GM03348 (cell line): ENCODE measurements around the gene MACROD2.

Experiments
- DNase-seq: peaks from one replicate; pipeline ENCODE4 v3.0.0; 2012; ENCODE audit warnings: low spot score

Gene MACROD2

DNA sequence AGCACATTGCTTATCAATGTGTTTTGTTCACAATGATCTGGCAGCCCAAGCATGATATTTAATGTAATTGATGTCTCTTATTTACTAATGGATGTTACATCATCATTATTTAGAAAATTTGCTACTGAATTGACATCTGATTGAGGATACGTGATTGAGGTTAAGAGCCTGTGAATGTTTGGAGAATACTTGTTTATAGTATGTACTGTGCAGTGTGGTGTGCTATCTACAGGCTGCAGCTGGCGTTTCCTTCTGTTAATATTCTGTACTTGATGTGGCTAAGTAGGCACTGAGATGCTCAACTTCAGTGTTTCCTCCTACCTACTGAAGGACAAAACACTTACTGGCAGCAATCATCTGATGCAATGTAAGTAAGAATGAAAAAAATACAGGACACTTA lies 1051.7 kb downstream of the MACROD2 start:
- no peak for DNase-seq

DNA sequence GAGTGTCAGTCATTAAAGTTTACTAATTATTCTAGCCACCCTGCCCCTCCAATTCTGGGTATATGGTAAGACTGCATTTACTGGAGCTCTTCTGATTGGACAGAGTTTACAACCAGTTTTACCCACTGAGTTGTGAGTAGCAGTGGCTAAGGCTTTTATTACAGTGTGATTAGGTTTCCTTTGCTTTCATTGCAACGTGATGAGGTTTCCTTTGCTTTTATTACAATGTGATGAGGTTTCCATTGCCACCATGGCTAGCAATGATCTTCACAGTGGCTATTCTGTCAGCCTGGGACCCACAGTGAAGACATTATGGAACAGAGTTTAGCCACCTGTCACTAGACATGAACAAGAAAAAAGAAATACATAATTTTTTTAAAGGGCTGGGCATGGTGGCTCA lies 1052.3 kb downstream of the MACROD2 start:
- no peak for DNase-seq

DNA sequence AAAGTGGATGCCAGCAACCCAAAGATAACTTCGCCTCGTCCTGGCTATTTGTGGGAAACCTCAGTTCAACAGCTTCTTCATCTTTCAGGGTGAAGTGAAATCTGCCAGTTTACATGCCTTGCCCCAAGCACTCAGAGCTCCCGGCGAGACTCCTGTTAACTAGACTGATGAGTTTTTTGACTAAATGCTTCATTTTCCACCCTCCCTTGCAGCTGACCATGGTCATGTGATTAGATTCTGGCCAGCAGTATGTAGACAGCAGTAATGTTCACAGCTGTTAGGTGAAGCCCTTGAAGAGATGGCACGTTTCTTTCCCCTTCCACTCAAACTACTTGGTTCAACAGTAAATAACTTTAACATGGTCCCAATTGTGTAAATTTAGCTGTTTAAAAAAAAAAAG lies 1060.9 kb downstream of the MACROD2 start:
- DNase-seq: no peak

DNA sequence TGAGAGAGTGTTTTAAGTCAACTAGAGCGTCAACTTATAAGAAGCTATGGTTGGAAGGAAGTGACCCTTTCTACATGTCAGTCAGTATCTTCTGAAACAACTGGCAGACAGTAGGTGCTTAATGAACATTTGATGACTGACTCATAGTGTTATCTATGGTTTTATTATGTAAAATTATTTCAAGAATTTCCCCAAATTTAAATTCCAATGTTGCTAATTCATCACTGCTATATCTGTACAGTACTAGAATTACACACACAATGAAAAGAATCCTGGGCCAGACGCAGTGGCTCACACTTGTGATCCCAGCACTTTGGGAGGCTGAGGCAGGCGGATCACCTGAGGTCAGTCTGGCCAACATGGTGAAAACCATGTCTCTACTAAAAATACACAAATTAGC lies 1063.5 kb downstream of the MACROD2 start:
- no peak for DNase-seq

DNA sequence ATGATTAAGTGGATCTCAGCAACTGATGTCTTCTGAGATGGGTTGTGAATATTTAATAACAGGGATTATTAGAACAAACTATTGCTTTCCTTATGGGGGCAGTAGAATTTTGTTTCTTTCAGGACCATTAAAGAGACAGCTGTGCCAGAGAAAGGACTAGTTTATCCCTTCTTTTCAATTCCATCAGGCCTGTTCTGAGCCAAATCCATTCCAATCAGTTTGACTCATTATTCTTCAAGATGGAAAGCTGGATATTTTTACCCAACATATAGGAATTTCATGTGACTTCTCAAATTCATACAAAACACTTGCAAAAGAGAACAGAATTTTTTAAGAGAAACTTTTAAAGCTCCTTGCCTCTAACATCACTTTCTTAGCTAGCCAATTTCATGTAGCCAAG lies 1064.1 kb downstream of the MACROD2 start:
- DNase-seq: no peak

DNA sequence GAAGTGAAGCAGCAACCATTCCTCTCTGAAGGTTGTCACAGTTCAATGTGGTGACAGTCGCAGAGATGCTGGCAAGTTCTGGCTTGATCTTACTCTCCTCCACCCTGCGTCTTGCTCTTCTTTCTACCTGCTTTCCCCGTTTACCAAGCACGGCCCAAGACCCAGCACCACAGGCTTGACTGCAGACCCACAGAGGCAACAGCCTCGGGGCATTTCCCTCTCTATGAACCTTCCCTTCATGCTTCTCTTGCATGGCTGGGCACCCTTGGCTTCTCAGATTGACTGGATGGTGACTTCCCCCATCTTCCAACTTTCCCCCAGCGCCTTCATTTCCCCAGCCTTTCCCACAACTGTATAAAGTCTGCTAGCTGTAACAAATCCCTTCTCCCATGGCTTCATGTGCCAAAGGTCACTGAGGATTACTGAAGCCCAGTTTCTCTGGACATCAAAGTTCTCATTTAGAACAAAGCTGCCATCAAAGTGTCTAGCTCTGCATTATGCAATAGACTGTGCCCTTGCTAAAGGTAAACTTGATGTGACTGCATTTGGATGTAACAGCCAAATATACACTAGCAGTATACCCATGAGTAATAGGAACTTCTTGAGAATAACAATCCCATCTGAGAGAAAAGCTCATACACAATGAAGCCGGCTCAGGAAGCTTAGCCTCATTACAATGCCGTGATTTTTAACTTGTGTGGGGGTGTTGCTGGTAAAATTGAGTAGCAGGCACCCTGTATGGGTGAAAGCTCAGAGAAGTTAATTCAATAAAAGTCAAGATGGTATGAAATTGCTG lies 1065.1 kb downstream of the MACROD2 start:
- no peak for DNase-seq

DNA sequence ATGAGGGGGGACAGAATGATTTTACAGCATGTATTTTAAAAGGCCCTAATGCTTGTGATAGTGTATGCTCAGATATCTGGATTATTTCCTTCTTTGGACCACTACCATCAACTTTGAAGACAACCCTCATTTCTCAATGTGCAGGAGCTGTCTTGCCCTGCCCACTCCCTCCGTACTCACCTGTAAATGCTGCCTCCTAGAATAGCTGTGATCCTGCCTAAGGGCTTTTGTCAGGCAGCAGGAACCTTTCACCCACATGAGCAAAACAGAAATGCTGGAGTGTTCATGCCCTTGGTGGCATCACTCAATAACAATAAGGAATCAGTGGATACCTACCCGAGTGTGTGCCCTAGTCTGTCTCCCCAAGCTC lies 1065.7 kb downstream of the MACROD2 start:
- no peak for DNase-seq

DNA sequence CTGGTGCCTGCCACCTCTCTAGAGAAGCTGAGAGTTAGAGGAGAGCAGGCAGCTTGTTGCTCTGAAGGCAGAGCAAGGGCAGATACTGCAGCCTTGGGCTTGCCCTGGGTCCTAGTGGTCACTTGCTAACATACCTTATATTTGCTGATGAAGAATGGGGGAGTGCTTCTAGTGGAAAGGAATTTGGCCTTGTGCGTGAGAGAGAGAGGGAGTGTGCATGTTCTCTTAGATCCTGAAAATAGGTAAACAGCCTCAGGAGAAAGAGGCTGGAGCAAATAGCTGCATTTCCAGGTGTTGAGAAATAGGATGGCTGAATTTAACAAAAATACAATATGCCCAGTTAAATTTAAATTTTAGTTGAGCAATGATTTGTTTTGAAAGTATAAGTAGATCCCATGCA lies 1066.6 kb downstream of the MACROD2 start:
- DNase-seq: no peak

DNA sequence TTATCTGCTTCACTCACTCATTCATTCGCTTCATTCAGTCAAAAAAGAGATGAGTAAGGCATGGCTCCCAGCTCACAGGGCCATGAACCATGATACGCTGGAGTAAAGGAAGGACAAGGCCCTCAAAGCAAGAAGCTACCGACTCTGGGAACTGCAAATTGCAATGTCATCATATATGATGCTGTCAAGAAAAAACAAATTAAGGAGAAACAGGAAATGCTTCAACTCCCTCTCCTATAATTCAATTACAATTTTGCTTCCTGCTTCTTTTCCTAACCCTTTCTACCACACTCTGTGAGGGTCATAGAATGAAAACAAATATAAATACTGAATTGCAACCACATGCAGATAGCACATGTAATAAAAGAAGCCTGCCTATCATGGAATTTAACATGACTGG lies 1067.8 kb downstream of the MACROD2 start:
- DNase-seq: no peak

DNA sequence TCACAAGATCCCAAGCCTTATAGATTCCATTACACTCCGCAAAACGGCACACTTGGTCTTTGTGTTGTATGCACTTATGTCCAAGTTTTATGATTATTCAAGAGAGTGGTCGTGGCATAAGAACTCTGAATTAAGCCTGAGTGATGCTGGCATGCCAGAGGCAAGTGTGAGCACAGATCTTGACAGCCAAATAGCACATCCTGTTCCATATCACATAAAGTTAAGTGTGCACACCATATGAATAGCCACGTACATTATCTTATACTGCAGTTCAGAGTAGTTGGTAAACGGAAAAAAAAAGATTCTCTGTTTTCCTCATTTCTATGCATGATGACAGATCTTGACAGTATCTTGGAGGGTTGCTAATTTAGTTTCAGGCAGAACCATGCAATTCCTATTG lies 1069.4 kb downstream of the MACROD2 start:
- DNase-seq: no peak

DNA sequence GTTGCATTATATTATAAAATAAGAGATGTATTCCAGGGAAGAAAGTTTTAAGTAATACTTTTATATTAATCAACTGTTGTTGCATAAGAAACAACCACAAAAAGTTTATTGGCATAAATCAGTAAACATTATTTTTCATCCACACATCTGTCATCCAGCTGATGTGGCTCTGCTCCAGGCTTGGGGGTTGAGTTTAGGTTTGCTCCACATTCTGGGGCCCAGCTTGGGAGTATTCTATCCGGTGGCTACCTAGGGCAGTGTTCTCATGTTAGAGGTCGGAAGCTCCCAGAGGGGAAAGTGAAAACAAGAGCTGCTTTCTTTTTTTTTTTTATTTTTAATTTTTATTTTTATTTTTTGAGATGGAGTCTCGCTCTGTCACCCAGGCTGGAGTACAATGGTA lies 1070.5 kb downstream of the MACROD2 start:
- DNase-seq: no peak

DNA sequence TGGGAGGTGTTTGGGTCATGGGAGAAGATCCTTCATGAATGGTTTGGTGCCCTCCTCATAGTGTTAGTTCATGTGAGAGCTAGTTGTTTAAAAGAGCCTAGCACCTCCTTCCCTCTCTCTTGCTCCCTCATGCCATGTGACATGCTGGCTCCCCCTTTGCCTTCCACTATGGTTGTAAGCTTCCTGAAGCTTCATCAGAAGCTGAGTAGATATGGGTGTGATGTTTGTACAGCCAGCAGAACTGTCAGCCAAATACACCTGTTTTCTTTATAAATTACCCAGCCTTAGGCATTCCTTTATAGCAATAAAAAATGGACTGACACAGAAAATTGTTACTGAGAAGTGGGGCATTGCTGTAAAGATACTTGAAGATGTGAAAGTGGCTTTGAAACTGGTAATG lies 1073.2 kb downstream of the MACROD2 start:
- no peak for DNase-seq

DNA sequence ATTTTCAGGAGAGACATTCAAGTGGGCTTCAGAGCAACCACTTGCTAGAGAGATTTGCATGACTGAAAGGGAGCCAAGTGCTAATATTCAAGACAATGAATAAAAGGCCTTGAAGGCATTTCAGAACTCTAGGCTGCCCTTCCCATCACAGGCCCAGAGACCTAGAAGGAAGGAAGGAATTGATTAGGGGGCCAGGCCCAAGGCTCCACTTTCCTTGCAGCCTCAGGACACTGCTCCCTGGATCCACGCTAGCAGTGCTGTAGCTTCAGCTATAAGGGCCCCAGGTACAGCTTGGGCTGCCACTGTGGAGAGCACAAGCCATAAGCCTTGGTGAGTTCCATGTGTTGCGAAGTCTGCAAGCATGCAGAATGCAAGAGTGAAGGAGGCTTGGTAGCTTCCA lies 1074.0 kb downstream of the MACROD2 start:
- DNase-seq: no peak

DNA sequence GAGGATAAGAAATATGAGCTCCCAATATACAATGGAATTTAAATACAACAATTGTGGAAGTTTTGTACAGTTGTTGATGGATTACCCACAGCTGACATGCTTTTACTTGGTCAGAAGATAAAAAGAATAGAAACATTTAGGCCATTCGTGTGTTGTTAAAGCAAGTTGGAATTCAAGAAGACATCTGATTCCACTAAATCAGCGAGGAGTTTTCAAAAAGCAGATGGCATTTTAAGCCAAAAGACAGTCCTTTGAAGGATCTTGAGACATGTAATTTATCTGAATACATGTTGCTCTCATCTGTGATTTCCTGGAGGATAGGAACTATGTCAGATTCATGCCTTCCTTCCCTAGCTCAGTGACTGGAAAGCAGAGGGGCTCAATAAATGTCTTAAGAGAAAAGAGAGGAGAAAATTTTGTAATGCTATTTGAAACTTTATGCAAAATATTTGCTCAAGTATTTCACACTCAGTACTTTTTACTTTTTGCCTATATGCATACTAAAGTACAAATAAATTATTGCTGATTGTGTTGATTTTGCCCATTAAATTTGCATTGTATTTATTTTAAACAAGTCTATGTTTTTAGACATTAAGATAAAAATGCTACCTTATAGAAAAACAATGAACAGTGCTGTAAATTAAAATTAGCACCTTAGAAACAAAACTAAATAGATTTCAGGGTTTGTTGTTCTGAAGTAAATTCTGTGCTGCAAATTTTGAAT lies 1075.9 kb downstream of the MACROD2 start:
- no peak for DNase-seq

DNA sequence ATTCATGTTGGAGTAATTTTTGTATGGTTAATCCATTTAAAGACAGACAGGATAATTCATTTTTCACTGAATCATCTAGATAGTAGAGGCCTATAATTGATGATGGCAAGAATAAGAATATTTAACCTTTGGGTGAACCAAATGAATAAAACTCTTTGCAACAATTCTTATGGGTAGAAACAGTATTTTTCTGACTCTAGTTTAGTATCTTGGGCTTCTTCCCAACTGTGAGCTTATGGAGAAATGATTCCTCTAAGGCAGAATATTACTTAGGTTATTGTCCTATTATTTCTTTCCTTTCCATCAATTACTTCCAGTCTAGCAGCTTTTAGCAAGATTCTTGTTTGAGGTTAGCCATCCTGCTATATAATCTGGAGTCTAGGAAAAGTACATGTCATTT lies 1077.0 kb downstream of the MACROD2 start:
- DNase-seq: no peak

DNA sequence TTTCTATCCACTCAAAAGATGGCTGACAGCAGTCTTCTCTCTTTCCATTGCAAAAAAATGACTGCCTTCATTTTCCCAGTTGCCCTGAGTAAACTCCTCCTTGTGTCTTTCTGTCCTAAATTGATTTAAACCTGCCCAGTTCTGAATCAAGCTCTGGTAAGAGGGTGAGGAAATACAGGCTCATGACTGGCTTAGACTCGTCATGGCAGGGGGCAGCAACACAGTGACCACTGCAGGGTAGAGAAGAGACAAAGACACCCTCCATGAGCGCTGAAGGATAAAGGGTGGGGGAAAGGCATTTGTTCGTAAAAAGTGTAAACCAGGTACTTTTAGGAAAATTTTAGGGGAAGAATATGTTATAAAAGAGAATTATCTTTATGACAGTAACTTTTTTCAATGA lies 1080.3 kb downstream of the MACROD2 start:
- DNase-seq: no peak

DNA sequence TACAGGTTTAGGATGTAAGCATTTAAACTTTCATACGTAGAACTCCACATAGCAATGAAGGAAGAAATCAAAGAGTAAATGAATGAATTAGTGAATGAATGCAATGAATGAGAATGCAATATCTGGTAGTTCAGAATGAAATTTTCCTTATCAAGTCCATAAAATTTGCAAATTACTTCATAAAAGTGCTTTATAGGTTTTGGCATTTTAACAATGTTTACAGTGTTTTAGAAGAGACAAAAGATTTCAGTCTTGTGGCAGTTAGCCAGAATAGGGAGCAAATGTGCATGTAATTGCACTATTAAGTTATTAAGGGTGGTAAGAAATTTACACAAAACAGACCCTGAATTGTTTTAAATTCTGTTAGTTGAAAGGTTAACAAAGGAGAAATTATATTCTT lies 1081.5 kb downstream of the MACROD2 start:
- DNase-seq: no peak

DNA sequence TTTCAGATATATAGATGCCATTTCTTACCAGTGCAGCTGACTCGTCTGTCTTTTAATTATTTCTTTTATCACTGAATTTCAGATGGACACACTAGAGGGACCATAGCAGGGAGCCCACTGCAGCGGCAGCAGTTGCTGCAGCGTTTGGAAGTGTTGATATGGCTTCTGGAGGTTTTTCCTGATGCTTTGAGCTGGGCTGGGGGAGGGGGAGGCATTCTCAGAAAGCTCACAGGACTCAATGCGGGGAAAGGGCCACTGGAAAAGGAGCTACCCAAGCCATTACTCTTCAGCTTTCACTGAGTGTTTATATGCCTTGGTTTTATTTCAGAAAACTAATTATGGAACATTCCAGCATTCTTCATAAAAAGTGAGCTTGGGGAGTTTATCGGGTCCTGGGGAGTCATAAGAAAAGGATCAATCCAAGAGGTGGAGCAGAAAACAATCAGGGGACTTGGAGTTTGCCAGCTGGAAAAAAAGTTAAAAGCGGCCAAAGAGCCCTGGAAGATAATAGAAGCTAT lies 1082.5 kb downstream of the MACROD2 start:
- DNase-seq: no peak

DNA sequence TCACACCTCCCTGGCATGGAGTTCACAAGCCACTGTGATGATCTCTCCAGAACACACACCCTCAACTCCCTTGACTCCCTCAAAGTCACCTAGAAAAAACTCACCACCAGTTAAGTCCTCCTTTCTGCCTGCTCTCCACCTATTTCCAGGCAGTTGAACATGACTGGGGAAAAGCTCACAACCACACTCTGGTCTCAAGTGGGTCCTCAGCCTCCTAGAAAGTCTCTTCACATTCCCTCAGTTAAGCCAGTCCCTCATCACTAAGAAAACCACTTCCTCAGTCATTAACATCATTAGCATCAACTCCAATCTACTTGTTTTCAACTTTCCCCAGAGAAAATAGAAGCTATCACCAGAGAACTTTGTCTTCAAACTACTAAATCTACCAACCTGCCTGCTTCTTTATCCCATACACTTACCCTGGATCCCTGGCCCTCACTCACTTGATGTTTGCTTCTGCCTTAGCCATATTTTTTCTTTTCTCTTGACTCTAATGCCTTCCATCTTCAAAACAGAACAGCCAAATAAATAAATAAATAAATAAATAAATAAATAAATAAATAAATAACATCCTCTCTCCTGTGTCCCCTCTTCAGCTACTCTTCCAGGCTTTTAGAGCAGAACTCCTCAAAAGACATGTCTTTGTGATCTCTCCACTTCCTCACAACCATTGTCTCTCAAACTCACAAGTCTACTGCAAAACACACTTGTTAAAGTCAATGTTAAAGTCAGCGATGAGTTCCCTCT lies 1084.5 kb downstream of the MACROD2 start:
- no peak for DNase-seq

DNA sequence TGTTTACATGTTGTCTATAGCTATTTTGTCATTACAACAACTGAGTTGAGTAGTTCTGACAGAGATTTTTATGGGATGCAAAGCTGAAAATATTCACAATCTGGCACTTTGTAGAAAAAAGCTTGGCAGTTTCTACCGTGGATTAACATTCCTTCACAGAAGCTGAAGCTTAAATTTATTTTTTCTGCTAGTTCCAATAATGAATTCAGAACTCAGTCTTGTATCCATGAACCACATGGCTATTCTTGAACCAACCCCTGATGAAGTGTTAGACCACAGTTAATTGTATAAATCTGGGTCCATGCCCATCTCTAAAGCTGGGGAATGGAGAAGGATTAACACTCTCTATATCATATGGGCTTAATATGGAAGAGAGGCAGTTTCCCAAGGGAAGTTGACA lies 1085.9 kb downstream of the MACROD2 start:
- DNase-seq: no peak

DNA sequence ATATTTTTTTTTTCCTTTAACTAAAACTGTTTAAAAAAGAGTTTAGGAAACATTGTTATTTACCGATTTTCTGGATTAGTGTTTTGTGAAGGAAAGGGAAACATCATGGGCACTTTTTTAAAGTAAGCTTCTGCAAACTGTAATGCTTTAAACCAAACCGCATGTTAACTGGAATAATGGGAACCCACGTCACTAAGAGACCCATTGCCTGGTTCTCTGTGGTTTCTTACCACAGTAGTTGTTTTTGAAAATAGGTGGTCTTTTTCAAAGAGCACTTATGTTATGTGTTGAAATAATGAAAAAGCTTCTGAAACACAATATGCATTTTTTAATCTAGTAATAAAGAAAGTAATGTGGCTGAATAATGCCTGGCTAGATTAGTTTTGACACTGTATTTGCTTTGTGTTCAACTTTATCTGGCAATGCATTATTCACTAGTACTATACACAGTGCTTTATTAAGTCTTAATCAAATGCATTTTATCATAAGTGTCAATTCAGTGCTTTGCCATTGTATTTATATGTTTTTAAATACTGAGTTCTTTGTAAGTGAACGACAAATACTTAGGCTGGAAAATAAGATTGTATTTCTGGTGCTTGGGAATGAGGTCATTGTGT lies 1096.2 kb downstream of the MACROD2 start:
- no peak for DNase-seq

DNA sequence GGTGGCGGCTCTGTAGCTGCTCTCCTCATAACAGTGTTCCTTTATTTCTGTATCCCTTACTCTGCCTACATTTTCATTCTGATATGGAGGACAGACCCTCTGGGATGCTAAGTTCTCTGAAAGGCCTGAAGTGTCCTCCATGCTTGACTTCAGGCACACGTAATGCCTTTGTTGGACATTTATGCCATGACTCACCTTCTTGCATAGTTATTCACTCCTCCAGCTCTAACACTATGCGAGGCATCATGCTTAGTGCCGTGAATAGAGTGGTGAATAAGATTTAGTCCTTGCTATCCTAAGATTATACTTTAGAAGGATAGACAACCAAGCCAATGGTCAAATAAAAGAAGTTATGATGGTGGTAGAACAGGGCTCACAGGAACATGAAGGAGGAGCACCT lies 1103.0 kb downstream of the MACROD2 start:
- no peak for DNase-seq

DNA sequence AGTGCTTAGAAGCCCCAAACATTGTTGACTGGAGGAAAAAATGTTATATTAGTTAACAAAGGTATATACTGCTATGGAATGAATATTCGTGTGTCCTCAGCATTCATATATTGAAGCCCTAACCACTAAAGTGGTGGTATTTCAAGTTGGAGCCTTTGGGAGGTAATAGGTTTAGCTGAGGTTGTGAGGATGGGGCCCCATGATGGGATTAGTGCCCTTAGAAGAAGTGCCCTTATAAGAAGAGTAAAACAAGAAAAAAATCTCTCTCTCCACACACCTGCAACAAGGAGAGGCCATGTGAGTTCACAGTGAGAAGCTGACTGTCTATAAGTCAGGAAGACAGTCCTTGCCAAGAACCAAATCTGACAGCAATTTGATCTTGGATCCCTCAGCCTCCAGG lies 1103.8 kb downstream of the MACROD2 start:
- DNase-seq: no peak
